Caki2 (cell line): ENCODE results near the gene CERCAM. TPM values are rescaled to one million over a fixed set of nuclear protein-coding genes. Genes with fewer than 3 reads are reported as not detected.

Experiments used
- DNase-seq: peaks from one replicate; pipeline ENCODE4 v3.0.0-alpha.2; 2015; ENCODE audit warnings: low read depth
- in situ Hi-C: cut with HindIII; loops from 2 replicates; pipeline ENCODE4 v1.10.0; 2016; ENCODE audit warnings: low sequenced_read_pairs, low pct_unique_long_range_greater_than_20kb, mixed read lengths
- total RNA-seq: library from RNA; depleted of rRNA; stranded (reverse); fragments of >200 nt; shearing (Covaris generic); gene quantifications from 2 replicates; pipeline ENCODE4 v1.2.3, GENCODE V29; 2014; ENCODE audit warnings: low replicate concordance; rRNA removed

Gene CERCAM
- total RNA-seq, 1 experiment from 2014 or later: 50.6 TPM

GRCh38 chr9:128486201-128486600 lies 65.5 kb downstream of the CERCAM start:
- DNase-seq: no peak
- in situ Hi-C loops: no loop called here

Other genes with a start within 250 kb of the CERCAM start
- gene CIZ1, start 229.3 kb upstream of the CERCAM start, total RNA-seq: 25.6 and 27.7 TPM in 2 replicates
- gene DNM1, start 217.5 kb upstream of the CERCAM start, total RNA-seq: 15.3 and 22.3 TPM in 2 replicates
- 44.6 and 79.8 TPM in 2 replicates for gene GOLGA2, start 144.8 kb upstream of the CERCAM start, total RNA-seq
- 97.2 and 141 TPM in 2 replicates for gene SWI5, start 144.6 kb upstream of the CERCAM start, total RNA-seq
- 17.2 and 29.2 TPM in 2 replicates for gene TRUB2, start 98.4 kb upstream of the CERCAM start, total RNA-seq
- 76.4 and 85.3 TPM in 2 replicates for gene COQ4, start 98.0 kb upstream of the CERCAM start, total RNA-seq
- 18.8 and 22.0 TPM in 2 replicates for gene SLC27A4, start 80.3 kb upstream of the CERCAM start, total RNA-seq
- gene URM1, start 49.5 kb upstream of the CERCAM start, total RNA-seq: 71.8 and 107 TPM in 2 replicates
- 31.4 and 32.1 TPM in 2 replicates for gene ODF2, start 35.1 kb downstream of the CERCAM start, total RNA-seq
- 42.4 and 45.8 TPM in 2 replicates for gene GLE1, start 83.9 kb downstream of the CERCAM start, total RNA-seq
- gene SPTAN1, start 131.7 kb downstream of the CERCAM start, total RNA-seq: 100 and 104 TPM in 2 replicates
- 188 and 218 TPM in 2 replicates for gene DYNC2I2, start 236.0 kb downstream of the CERCAM start, total RNA-seq